Transverse colon (tissue), 4 donors: ENCODE results near the gene TACC2. TPM values are rescaled to one million over a fixed set of nuclear protein-coding genes. Genes with fewer than 3 reads are reported as not detected.
A peak's percentile ranks its signal among the peaks of the same experiment; 100 is the strongest.

Experiments used
- DNase-seq: peaks from one replicate; pipeline ENCODE4 v3.0.0-alpha.2; 2019
- H3K27ac ChIP-seq, 4 donors: fragments of 200-600 bp; sonication (generic); 2 replicates each; pipeline ENCODE4 v1.5.1; 2016 to 2018; ENCODE audit warnings: inconsistent platforms in 4 of 4
- H3K27me3 ChIP-seq: fragments of 200-600 bp; sonication (generic); 2 replicates; pipeline ENCODE4 v1.5.1; 2017; ENCODE audit warnings: inconsistent platforms
- H3K36me3 ChIP-seq, 4 donors: fragments of 200-600 bp; sonication (generic); 2 replicates each; pipeline ENCODE4 v1.5.1; 2017 to 2019; ENCODE audit warnings: inconsistent platforms in 4 of 4
- H3K4me1 ChIP-seq, 4 donors: fragments of 200-600 bp; sonication (generic); 2 replicates each; pipeline ENCODE4 v1.5.1; 2017 to 2020; ENCODE audit warnings: inconsistent platforms in 4 of 4
- H3K4me3 ChIP-seq, 4 donors: fragments of 200-600 bp; sonication (generic); 1 replicate in 1 of 4; 2 replicates in 3 of 4; pipeline versions ENCODE4 v1.5.1 to v1.6.1; 2017 to 2019; ENCODE audit warnings: inconsistent platforms in 4 of 4
- H3K9me3 ChIP-seq, 2 donors: fragments of 200-600 bp; sonication (generic); 2 replicates each; pipeline ENCODE4 v1.5.1; 2017 to 2019; ENCODE audit warnings: inconsistent platforms in 2 of 2
- EP300 ChIP-seq: sonication (generic); formaldehyde crosslinking; IDR thresholded peaks from one replicate; pipeline ENCODE4 v1.6.1; 2017; ENCODE audit warnings: antibody characterized with exemption, low read depth
- POLR2A ChIP-seq: fragments of 450-650 bp; IDR thresholded peaks from one replicate; pipeline ENCODE4 v1.6.1; 2016; ENCODE audit warnings: antibody characterized with exemption, mild to moderate bottlenecking, moderate library complexity
- POLR2AphosphoS5 ChIP-seq, 3 donors: sonication (generic); formaldehyde crosslinking; IDR thresholded peaks; one replicate each; pipeline ENCODE4 v1.6.1; 2016; ENCODE audit warnings: antibody characterized with exemption in 3 of 3
- whole genome bisulfite sequencing, 2 donors: methylation state at CpG; one replicate each; pipeline ENCODE4 v1.1.5; 2018; ENCODE audit warnings: low coverage in 1 of 2; 5-methylcytosine and 5-hydroxymethylcytosine counted together
- in situ Hi-C, 4 donors: fragments of 200-750 bp; cut with MboI; loops; one replicate each; pipeline versions ENCODE4 v1.15.0 to v1.15.1; 2017; ENCODE audit warnings: low sequenced_read_pairs in 3 of 4, low pct_ligation_motif_present in 1 of 4, low pct_unique_long_range_greater_than_20kb in 1 of 4
- intact Hi-C: fragments of 100-400 bp; cut with DNase I; formaldehyde crosslinking; loops from one replicate; pipeline ENCODE4 v1.15.1; 2023; ENCODE audit warnings: low total_unique reads
- total RNA-seq, 4 donors: library from RNA; depleted of rRNA; stranded (reverse); fragments of >200 nt; gene quantifications; one replicate each; pipeline ENCODE4 v1.1.0, GENCODE V29; 2016
- TF ChIP-seq, protein P1 (sequence below), 5 experiments: fragments of 200-600 bp in 3 of 5; fragments of 450-650 bp in 2 of 5; sonication (generic) in 3 of 5; IDR thresholded peaks; 1 replicate in 2 of 5; 2 replicates in 3 of 5; pipeline ENCODE4 v1.5.1; 2016 to 2017; ENCODE audit warnings: antibody characterized with exemption in 5 of 5, inconsistent platforms in 3 of 5, mild to moderate bottlenecking in 2 of 5, moderate library complexity in 1 of 5

TACC2 gene
- total RNA-seq, 4 donors from 2014 or later = 65.9 to 178 (median 101) TPM

DNA sequence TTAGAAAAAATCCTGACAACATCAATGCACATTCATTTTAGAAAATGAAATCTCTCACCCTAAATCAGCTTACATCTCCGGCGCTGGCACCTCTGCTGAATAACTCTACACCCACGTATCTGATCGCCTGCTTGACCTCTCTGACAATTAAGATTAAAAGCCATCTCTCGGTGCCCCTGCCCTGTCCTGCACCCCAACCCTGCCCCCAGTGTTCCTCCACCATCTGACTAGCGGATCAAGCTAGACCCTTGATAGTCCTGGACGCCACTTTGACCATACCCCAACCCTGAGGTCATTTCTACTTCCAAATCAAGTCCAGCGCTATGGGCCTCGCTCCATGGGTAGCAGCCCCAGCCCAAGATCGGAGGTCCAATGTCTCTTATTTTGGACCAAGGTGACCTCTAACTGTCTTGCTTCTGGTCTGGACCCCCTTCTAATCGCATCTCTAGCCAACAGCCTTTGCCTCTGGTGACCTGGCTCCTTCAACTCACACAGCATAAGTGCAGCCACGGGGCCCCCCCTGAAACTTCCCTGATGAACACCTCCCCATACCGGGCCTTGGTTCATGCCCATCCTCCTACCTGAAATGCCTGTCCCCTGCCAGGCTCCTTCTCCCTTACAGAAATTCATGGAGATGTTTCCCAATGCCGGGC is 310.6 kb downstream of the TACC2 start:
- H3K9me3 ChIP-seq = no peaks in the 10 kb centered on the region
- H3K36me3 ChIP-seq = no peaks in the 10 kb centered on the region
- TF ChIP-seq POLR2A (no peak), EP300 (no peak), POLR2AphosphoS5 (IDR thresholded peaks at IDR 0.05) (no peak)
- TF ChIP-seq, protein P1, sequence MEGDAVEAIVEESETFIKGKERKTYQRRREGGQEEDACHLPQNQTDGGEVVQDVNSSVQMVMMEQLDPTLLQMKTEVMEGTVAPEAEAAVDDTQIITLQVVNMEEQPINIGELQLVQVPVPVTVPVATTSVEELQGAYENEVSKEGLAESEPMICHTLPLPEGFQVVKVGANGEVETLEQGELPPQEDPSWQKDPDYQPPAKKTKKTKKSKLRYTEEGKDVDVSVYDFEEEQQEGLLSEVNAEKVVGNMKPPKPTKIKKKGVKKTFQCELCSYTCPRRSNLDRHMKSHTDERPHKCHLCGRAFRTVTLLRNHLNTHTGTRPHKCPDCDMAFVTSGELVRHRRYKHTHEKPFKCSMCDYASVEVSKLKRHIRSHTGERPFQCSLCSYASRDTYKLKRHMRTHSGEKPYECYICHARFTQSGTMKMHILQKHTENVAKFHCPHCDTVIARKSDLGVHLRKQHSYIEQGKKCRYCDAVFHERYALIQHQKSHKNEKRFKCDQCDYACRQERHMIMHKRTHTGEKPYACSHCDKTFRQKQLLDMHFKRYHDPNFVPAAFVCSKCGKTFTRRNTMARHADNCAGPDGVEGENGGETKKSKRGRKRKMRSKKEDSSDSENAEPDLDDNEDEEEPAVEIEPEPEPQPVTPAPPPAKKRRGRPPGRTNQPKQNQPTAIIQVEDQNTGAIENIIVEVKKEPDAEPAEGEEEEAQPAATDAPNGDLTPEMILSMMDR (IDR thresholded peaks at IDR 0.05) = no peak
- intact Hi-C loops (loop anchor here (1.0 to 5.0 kb wide), 2 partner anchors 136 to 268 kb away; no protein-coding TSS in a partner anchor), in situ Hi-C loops (loop anchor here (5.0 to 25.0 kb wide), 5 partner anchors 133 to 265 kb away; partner anchors contain the start of gene DMBT1 (in 4 of the 4))
- DNase-seq = no peak
- H3K27me3 ChIP-seq = no peaks in the 10 kb centered on the region
- 86 to 92% methylated on average over 4 to 14 of the region's 14 CpGs for WGBS, 2 donors
- no peak overlapping the region for H3K27ac ChIP-seq
- H3K4me1 ChIP-seq = peaks cover 0 to 4% (median 0%) of the 10 kb centered on the region in 4 donors
- H3K4me3 ChIP-seq = no peak overlapping the region

DNA sequence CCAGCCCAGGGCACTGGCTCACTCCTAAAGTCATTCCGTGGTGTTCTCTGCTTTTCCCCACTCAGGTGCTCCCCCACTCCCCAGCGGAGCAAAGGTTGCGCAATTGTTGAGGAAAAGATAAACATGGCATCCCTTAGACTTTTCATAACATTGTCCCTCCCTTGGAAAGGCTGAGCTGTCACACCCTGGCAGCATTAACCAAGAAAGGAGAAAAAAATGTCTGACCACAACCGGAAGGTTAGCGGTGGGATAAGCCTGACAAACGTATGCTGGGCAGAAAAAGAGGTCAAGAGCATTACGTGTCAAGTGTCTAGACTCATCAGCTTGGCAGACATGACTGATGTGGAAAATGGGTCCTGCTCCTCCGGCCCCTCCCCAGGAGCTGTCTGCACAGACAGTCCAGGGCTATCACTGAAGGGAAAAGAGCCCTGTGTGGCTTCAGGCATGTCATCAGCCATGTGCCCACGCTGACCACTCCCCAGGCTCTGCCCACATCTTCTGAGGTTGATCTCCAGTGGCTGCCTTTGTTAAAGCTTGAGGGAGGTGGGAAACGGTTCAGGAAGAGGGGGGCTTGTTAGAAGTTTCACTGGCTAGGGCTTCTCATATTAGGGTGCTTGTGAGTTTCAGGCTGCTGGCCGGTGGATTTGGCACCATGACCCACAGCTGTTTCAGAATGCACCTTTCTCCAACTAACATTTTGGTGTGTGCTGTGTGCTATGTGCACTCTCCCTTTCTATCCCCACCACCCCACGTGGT is 312.3 kb downstream of the TACC2 start:
- no peak for DNase-seq
- WGBS, 2 donors = 64 to 69% methylated on average over 3 to 12 of the region's 12 CpGs
- in situ Hi-C loops = loop anchor here in 1 of 4 donors (10.0 kb wide), 1 partner anchor 134 kb away; no protein-coding TSS in a partner anchor

DNA sequence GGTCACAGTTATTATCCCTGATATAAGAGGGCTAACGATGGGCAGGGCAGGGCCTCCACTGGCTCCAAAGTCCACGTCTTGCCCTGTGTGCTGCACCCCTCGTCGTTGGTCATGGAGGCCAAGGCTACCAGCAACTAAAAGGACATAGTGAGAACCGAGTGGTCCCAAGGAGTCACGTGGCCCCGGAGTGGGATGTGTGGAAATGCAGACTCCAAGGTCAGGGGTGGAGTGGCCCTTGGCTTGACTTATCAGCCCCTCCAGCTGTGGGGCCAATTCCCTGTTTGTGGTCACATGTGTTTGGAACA is 312.8 kb downstream of the TACC2 start:
- DNase-seq = no peak
- Histone ChIP-seq H3K36me3 (no peaks in the 10 kb centered on the region), H3K9me3 (peaks cover 0 to 5% of the 10 kb centered on the region in 2 donors), H3K4me3 (no peak overlapping the region), H3K27ac (no peak overlapping the region), H3K27me3 (no peaks in the 10 kb centered on the region), H3K4me1 (peaks cover 0 to 4% (median 0%) of the 10 kb centered on the region in 4 donors)
- WGBS, 2 donors = 79% methylated on average over 7 of the region's 7 CpGs; no CpG with 5 or more reads in 1 of the 2 donors
- in situ Hi-C loops (loop anchor here in 1 of 4 donors (10.0 kb wide), 1 partner anchor 133 kb away; no protein-coding TSS in a partner anchor), intact Hi-C loops (no loop called here)
- TF ChIP-seq POLR2AphosphoS5 (IDR thresholded peaks at IDR 0.05) (no peak), POLR2A (no peak), EP300 (no peak)
- TF ChIP-seq, protein P1 (IDR thresholded peaks at IDR 0.05) = no peak

More for the DNA sequence above, 312.3 kb downstream of the TACC2 start:
- TF ChIP-seq POLR2A = no peak
- no peak for TF ChIP-seq EP300
- TF ChIP-seq POLR2AphosphoS5 (IDR thresholded peaks at IDR 0.05) = peak in 1 of 3 donors; percentile 23
- Histone ChIP-seq H3K4me1 (peaks cover 0 to 4% (median 0%) of the 10 kb centered on the region in 4 donors), H3K36me3 (no peaks in the 10 kb centered on the region), H3K27ac (no peak overlapping the region), H3K27me3 (no peaks in the 10 kb centered on the region), H3K9me3 (peaks cover 0 to 5% of the 10 kb centered on the region in 2 donors), H3K4me3 (no peak overlapping the region)
- intact Hi-C loops = no loop called here

DNA sequence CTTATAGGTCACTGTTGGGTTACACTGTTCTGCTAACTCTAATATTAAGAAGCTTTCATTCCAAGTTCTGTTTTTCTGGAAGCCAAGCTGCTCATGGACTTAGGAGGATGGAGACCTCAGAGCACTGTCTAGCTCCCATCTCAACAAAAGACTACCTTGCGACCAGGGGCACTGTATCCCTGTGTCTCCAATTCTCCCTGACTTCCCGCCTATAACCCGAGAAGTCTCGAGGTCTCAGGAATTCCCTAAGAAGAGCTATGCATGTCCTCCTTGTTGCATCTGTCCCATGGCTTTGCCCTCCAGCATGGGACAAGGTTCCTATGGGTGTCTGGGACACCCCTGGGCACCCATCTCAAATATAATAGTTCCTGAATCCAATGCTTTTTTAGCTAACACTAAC is 313.4 kb downstream of the TACC2 start:
- intact Hi-C loops = no loop called here

More for the DNA sequence above, 313.4 kb downstream of the TACC2 start:
- peaks cover 0 to 5% of the 10 kb centered on the region in 2 donors for H3K9me3 ChIP-seq
- no peaks in the 10 kb centered on the region for H3K36me3 ChIP-seq
- H3K27me3 ChIP-seq = no peaks in the 10 kb centered on the region
- DNase-seq = no peak
- no peak overlapping the region for H3K27ac ChIP-seq
- TF ChIP-seq, protein P1 (IDR thresholded peaks at IDR 0.05) = no peak
- TF ChIP-seq POLR2AphosphoS5 (IDR thresholded peaks at IDR 0.05) (no peak), EP300 (no peak), POLR2A (no peak)
- 95% methylated on average over 4 of the region's 4 CpGs; no CpG with 5 or more reads in 1 of the 2 donors for WGBS, 2 donors
- no peak overlapping the region for H3K4me3 ChIP-seq
- H3K4me1 ChIP-seq = peaks cover 0 to 6% (median under 1%) of the 10 kb centered on the region in 4 donors
- in situ Hi-C loops = loop anchor here in 1 of 4 donors (10.0 kb wide), 1 partner anchor 132 kb away; no protein-coding TSS in a partner anchor
